ENCODE results near the gene NRIP2.

- TF ChIP-seq, protein P1, sequence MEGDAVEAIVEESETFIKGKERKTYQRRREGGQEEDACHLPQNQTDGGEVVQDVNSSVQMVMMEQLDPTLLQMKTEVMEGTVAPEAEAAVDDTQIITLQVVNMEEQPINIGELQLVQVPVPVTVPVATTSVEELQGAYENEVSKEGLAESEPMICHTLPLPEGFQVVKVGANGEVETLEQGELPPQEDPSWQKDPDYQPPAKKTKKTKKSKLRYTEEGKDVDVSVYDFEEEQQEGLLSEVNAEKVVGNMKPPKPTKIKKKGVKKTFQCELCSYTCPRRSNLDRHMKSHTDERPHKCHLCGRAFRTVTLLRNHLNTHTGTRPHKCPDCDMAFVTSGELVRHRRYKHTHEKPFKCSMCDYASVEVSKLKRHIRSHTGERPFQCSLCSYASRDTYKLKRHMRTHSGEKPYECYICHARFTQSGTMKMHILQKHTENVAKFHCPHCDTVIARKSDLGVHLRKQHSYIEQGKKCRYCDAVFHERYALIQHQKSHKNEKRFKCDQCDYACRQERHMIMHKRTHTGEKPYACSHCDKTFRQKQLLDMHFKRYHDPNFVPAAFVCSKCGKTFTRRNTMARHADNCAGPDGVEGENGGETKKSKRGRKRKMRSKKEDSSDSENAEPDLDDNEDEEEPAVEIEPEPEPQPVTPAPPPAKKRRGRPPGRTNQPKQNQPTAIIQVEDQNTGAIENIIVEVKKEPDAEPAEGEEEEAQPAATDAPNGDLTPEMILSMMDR (IDR thresholded peaks at IDR 0.05; ENCODE audit: low read depth, low read length) = no peak
- no peak for TF ChIP-seq EZH2phosphoT487 (IDR thresholded peaks at IDR 0.05; ENCODE audit: low read depth)
Measured at GRCh38 chr12:2800046-2800570, 34.7 kb downstream of the NRIP2 start.

All from OCI-LY3 (cell line).